HUDEP-2 (cell line): ENCODE results near the gene GATA2.

Source experiments
- DNase-seq, 76 experiments: peaks; one replicate each; lab custom pipeline; 2025; ENCODE audit not compliant: unreplicated experiment in 76 of 76; lab: John Stamatoyannopoulos, UW

The GATA2 gene

GRCh38 chr3:128438488-128439072 lies 54.4 kb downstream of the GATA2 start:
- peak in 13 of 76 experiments; percentile 5 to 29 (median 17) for DNase-seq

GRCh38 chr3:128436214-128436613 lies 56.8 kb downstream of the GATA2 start:
- no peak for DNase-seq

- no peak for DNase-seq
Observed at GRCh38 chr3:128435561-128435960, 57.4 kb downstream of the GATA2 start.

- peak in 7 of 76 experiments; percentile 9 to 33 (median 13) for DNase-seq
Observed at GRCh38 chr3:128435058-128435457, 57.9 kb downstream of the GATA2 start.

GRCh38 chr3:128434524-128434923 lies 58.5 kb downstream of the GATA2 start:
- DNase-seq: no peak

GRCh38 chr3:128433837-128434165 lies 59.2 kb downstream of the GATA2 start:
- DNase-seq: no peak

- peak in 1 of 76 experiments; percentile 17 for DNase-seq
Observed at GRCh38 chr3:128432971-128433836, 59.8 kb downstream of the GATA2 start.

GRCh38 chr3:128432301-128432970 lies 60.6 kb downstream of the GATA2 start:
- no peak for DNase-seq

GRCh38 chr3:128431803-128432300 lies 61.1 kb downstream of the GATA2 start:
- no peak for DNase-seq

GRCh38 chr3:128430731-128431130 lies 62.3 kb downstream of the GATA2 start:
- DNase-seq: no peak

GRCh38 chr3:128430301-128430700 lies 62.7 kb downstream of the GATA2 start:
- no peak for DNase-seq

- no peak for DNase-seq
Observed at GRCh38 chr3:128429751-128430150, 63.2 kb downstream of the GATA2 start.
